Mesodermal cell (in vitro differentiated cells): ENCODE measurements around the gene DMRT2. TPM values are rescaled to one million over a fixed set of nuclear protein-coding genes. Genes with fewer than 3 reads are reported as not detected.

ENCODE experiments used
- H3K27ac ChIP-seq: 2 replicates; pipeline ENCODE4 v1.7.0; 2013; ENCODE audit warnings: mild to moderate bottlenecking, low read depth, low read length, moderate library complexity; ENCODE audit not compliant: severe bottlenecking
- H3K36me3 ChIP-seq: 2 replicates; pipeline ENCODE4 v1.7.1; 2013; ENCODE audit warnings: mild to moderate bottlenecking, low read length, moderate library complexity; ENCODE audit not compliant: control insufficient read depth, insufficient read depth
- H3K4me1 ChIP-seq: one replicate; pipeline ENCODE4 v1.7.1; 2013; ENCODE audit warnings: mild to moderate bottlenecking, low read length; ENCODE audit not compliant: insufficient read depth, control insufficient read depth, poor library complexity, severe bottlenecking
- H3K4me3 ChIP-seq: 2 replicates; pipeline ENCODE4 v1.7.0; 2013; ENCODE audit warnings: low read length, control low read depth, mild to moderate bottlenecking; ENCODE audit not compliant: insufficient read depth, poor library complexity, severe bottlenecking; ENCODE audit errors: extremely low read depth
- H3K9me3 ChIP-seq: 2 replicates; pipeline ENCODE4 v1.7.1; 2013; ENCODE audit warnings: mild to moderate bottlenecking, low read length, moderate library complexity; ENCODE audit not compliant: control insufficient read depth
- WGBS, 2 experiments: methylation state at CpG; one replicate each; pipeline ENCODE4 v1.1.5; 2013; ENCODE audit warnings: missing lambda C conversion rate in 2 of 2; ENCODE audit not compliant: insufficient coverage in 2 of 2; 5-methylcytosine and 5-hydroxymethylcytosine counted together
- polyA plus RNA-seq, 2 experiments: library from polyadenylated mRNA; stranded (reverse); fragments of 50-300 nt; gene quantifications; one replicate each; pipeline ENCODE4 v1.2.3, GENCODE V29; 2013

DMRT2 gene
- polyA plus RNA-seq (2013, experiment 1 of 2), result not detected
- not detected for polyA plus RNA-seq (2013, experiment 2 of 2)

DNA sequence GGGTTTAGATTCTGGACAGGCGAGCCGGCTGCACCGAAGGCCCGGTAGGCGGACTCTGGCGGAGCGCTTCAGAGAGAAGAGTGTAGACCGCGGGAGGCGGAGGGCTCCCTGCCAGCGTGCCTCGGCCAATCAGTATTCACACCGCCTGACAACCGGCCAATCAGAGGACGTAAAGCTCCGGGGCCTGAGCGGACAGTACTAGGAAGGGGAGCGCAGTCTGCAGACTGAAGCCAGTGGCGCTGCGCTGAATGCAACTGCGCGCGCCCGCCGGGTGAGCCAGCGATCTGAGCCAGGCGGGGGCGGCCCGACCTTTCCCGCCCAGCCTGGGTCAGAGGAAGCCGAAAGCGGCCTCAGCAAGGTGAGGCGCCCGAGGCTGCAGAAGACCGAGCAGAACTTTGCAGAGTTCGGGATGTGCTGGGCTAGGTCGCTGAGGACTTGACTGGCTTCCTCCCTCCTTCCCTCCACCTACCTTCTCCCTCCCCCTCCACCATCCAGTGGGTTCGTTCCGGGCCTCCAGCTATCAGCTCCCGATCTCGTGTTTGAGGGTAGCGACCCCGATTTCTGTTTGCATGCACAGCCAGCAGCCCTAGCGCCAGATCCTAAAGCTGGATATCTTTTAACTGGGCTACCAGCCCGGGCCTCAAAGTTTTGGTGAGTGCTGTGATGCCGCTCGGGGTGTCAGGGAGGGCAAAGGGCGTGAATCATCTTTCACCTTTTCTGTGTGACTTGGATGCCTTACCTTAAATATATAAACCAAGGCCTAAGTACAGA is at the start of gene DMRT2:
Gene DMRT2, plus strand, starts transcription at position 233 of the 771 bp plus-strand sequence. CDS start 1,257 bp downstream, outside the sequence.
- Histone ChIP-seq H3K9me3 (no peaks in the 10 kb centered on the region), H3K4me3 (no peak within 1 kb of the TSS), H3K4me1 (peaks cover 7% of the 10 kb centered on the region), H3K36me3 (no peaks in the 10 kb centered on the region), H3K27ac (no peak within 1 kb of the TSS)
- 2 to 3% methylated on average over 38 to 43 of the region's 48 CpGs for WGBS, 2 experiments

DNA sequence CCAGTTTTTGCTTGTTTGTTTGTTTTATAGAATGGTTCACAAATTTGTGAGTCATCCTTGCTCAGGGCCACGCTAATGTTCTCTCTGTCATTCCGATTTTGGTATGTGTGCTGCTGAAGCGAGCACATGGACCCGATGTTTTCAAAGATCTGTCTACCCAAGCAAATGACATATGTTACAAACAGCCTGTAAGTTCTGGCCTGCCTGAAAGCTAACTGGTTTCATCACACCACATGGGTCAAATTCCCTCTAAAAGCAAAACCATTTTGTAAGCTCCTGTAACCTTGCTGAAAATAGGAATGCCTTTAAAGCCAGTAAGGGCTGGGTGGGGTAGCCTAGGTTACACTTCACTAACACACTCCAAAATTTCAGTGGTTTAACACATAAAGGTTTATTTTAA is 48.3 kb upstream of the DMRT2 start:
- no peak overlapping the region for H3K4me3 ChIP-seq
- peaks cover 17% of the 10 kb centered on the region for H3K9me3 ChIP-seq
- 95 to 96% methylated on average over 3 to 4 of the region's 4 CpGs for WGBS, 2 experiments
- H3K27ac ChIP-seq, result no peak overlapping the region
- H3K4me1 ChIP-seq, result no peaks in the 10 kb centered on the region
- no peaks in the 10 kb centered on the region for H3K36me3 ChIP-seq

DNA sequence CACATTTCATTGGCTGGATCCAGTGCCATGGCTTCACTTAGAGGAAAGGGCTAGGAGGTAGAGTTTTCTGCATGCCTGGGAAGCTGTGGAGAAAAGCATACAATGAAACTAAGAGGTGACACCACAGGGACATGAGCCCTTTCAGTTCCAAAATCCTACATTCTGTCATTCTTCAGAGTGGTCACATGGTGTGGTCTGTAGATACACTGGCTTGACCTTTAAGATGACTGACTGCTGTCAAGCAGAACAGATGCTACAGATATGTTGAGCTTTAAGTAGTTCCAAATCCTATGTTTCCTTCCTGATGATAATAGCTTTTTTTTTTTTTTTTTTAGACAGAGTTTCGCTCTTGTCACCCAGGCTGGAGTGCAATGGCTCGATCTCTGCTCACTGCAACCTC is 47.5 kb upstream of the DMRT2 start:
- WGBS, 2 experiments, result no CpG with 5 or more reads among the region's 2 CpGs
- Histone ChIP-seq H3K36me3 (no peaks in the 10 kb centered on the region), H3K9me3 (peaks cover 17% of the 10 kb centered on the region), H3K4me1 (no peaks in the 10 kb centered on the region), H3K4me3 (no peak overlapping the region), H3K27ac (no peak overlapping the region)

DNA sequence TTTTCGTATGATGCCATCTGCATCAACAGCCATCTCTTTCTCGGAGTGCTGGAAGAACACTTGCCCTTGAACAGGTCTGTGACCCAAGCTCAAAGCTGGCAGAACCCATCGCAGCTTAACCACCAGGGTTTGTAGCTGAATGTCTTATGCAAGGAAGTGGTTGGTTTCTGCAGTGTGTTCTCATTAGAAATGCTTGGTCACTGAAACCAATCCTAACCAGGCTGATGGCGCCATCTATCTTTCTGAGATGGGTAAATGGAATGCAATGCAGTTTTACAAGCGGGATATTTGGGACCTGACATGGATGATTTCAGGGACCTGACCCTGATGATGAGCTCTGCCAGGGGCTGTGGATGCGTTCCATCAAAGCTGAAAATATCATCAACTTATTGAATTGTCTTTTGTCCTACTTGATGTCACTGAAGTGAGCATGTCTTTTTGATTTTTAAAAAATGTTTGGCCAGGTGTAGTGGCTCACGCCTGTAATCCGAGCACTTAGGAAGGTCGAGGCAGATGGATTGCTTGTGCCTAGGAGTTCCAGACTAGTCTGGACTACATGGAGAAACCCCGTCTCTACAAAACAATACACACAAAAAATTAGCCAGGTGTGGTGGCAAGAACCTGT is 45.0 kb upstream of the DMRT2 start:
- H3K4me1 ChIP-seq, result no peaks in the 10 kb centered on the region
- H3K4me3 ChIP-seq, result no peak overlapping the region
- H3K9me3 ChIP-seq, result no peaks in the 10 kb centered on the region
- 37 to 66% methylated on average over 4 to 9 of the region's 10 CpGs for WGBS, 2 experiments
- no peaks in the 10 kb centered on the region for H3K36me3 ChIP-seq
- H3K27ac ChIP-seq, result no peak overlapping the region

DNA sequence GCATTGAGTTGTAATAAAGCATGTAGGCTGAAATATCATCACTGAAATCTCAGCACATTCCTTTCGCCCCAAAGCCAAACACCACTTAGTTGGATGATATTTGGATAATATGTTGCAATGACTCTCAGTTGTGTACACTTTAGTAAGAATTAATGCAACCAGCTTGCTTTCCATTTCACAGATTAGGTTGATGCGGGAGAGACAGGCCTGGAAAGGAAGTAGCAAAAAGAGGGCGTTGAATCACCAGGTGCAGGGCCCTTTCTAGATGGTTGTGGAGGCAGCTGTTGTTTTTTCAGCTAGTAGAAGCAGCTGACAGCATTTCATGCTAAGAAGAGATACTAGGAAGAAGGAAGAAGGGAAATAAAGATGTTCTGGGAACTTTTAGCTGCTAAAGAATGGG is 42.8 kb upstream of the DMRT2 start:
- no peaks in the 10 kb centered on the region for H3K4me1 ChIP-seq
- no peaks in the 10 kb centered on the region for H3K9me3 ChIP-seq
- no peaks in the 10 kb centered on the region for H3K36me3 ChIP-seq
- H3K4me3 ChIP-seq, result no peak overlapping the region
- H3K27ac ChIP-seq, result no peak overlapping the region
- 84 to 94% methylated on average over 2 of the region's 3 CpGs for WGBS, 2 experiments

DNA sequence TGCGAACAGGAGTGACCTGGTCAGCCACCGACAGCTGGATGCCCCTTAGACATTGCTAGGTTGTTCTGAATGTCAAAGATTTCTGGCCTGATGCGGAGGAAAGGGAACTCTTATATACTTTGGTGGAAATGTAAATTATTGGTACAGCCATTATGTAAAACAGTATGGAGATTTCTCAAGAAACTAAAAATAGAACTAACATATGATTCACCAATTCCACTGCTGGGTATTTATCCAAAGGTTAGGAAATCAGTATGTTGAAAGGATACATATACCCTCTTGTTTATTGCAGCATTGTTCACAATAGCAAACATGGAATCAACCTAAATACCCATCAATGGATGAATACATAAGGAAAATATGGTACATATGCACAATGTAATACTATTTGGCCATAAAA is 41.9 kb upstream of the DMRT2 start:
- H3K4me3 ChIP-seq, result no peak overlapping the region

DNA sequence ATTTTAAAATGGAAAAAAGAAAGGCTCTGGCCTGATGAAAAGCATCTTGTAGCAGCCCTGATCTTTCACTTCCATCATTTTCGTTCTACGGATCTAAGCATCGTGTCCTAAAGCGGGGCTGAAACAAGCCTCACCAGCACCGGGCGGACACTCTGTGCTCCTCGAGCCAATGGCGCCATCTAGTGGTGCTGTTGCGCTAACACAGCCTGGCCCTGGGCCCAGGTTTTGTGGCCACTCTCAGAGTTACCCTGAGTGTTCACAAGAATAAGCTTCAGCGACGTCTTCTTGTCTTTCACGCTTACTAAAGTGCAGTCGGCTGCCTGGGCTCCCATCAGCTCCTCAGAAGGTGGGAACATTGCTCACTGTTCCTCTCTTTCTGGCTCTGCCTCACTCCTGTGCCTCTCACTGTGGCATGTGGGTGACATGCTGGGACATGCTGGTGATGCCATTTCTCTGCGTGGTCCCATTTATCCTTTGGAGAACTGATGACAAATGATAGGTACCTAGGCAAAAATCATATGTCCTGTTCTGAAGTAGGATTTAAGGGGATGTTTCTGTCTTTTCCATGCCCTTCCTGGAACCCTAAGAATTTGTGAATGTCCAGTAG is 41.0 kb upstream of the DMRT2 start:
- no peaks in the 10 kb centered on the region for H3K9me3 ChIP-seq
- no peaks in the 10 kb centered on the region for H3K36me3 ChIP-seq
- 7 to 18% methylated on average over 13 to 14 of the region's 14 CpGs for WGBS, 2 experiments
- H3K4me3 ChIP-seq, result no peak overlapping the region
- H3K4me1 ChIP-seq, result no peaks in the 10 kb centered on the region
- H3K27ac ChIP-seq, result no peak overlapping the region

More for the DNA sequence above, 41.9 kb upstream of the DMRT2 start:
- H3K36me3 ChIP-seq, result no peaks in the 10 kb centered on the region
- no peak overlapping the region for H3K27ac ChIP-seq
- no CpG with 5 or more reads among the region's 3 CpGs for WGBS, 2 experiments
- no peaks in the 10 kb centered on the region for H3K4me1 ChIP-seq
- H3K9me3 ChIP-seq, result no peaks in the 10 kb centered on the region

DNA sequence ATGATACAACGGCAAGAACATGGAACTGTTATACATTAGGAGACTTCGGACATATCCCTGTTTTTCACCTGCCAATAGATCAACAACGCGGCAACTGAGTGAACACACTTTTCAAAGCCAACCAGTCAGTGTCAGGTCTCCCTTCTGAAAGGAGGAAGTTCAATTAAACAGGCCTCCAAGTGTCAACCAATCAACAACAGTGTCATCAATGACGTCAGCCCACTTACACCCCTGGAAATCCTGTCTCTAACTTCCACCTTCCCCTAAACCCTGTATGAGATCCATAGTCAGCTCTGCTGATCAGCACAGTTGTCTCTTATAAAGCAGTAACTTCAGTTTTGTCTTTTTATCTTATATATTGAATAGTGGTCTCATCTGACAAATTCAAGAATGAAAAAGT is 37.1 kb upstream of the DMRT2 start:
- Histone ChIP-seq H3K36me3 (no peaks in the 10 kb centered on the region), H3K9me3 (no peaks in the 10 kb centered on the region), H3K4me1 (no peaks in the 10 kb centered on the region), H3K4me3 (no peak overlapping the region), H3K27ac (no peak overlapping the region)
- 83 to 85% methylated on average over 4 to 5 of the region's 5 CpGs for WGBS, 2 experiments

DNA sequence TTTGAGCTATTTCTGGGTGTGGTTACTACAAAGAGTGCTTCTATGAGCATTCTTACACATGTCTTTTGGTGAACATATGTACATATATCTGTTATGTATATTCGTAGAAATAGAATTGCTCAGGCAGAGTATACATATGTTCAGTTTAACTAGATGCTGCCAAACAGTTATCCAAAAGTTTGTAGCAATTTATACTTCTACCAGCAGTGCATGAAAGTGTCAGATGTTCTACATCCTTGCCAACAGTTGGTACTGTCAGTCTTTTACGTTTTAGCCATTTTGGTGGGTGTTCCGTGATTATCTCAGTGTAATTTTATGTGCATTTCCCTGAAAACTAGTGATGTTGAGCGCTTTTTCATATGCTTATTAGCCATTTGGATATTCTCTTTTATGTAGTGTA is 35.9 kb upstream of the DMRT2 start:
- H3K4me3 ChIP-seq, result no peak overlapping the region
- 76 to 80% methylated on average over 1 to 3 of the region's 4 CpGs for WGBS, 2 experiments
- no peak overlapping the region for H3K27ac ChIP-seq
- no peaks in the 10 kb centered on the region for H3K9me3 ChIP-seq
- H3K36me3 ChIP-seq, result no peaks in the 10 kb centered on the region
- no peaks in the 10 kb centered on the region for H3K4me1 ChIP-seq

DNA sequence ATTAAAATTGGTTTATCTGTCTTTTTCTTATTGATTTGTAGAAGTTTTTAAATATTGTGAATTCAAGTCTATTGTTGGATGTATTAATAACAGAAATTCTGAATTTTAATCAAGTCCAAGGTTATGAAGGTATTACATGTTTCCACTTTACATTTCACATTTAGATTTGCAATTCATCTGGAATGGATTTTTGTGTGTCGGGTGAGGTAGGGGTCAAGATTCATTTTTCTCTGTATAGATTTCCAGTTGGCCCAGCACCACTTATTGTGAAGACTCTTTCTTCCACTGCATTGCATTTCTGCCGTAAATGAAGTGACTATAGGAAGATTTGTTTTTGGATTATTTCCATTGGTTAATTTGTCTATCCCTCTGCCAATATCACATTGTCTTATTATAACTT is 35.5 kb upstream of the DMRT2 start:
- no peaks in the 10 kb centered on the region for H3K4me1 ChIP-seq
- no peak overlapping the region for H3K27ac ChIP-seq
- WGBS, 2 experiments, result no CpG with 5 or more reads among the region's 2 CpGs
- H3K36me3 ChIP-seq, result no peaks in the 10 kb centered on the region
- H3K9me3 ChIP-seq, result no peaks in the 10 kb centered on the region
- H3K4me3 ChIP-seq, result no peak overlapping the region

DNA sequence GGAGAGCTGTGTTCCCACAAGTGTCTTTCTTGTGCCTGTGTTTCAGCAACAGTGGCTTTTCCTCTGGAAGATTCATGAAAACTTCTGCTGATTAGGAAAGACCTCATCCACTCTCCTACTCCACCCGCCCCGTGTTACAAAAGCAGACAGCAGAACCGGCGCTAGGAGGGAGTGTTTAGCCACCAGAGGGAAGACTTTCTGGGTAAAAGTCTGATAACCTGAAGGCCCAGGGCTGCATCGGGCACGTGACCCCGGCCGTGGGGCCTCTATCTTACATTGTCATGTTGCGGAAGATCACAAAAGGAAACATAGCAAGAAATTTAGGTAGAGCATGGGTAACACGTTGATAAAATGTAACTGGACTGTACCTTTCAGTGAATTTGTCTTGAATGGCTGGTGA is 32.0 kb upstream of the DMRT2 start:
- H3K27ac ChIP-seq, result no peak overlapping the region
- no peaks in the 10 kb centered on the region for H3K9me3 ChIP-seq
- H3K4me1 ChIP-seq, result no peaks in the 10 kb centered on the region
- H3K4me3 ChIP-seq, result no peak overlapping the region
- no peaks in the 10 kb centered on the region for H3K36me3 ChIP-seq
- 36 to 37% methylated on average over 6 to 9 of the region's 10 CpGs for WGBS, 2 experiments
